Mesendoderm (in vitro differentiated cells): ENCODE results near the gene NCR2.

Source experiments
- DNase-seq: peaks from one replicate; pipeline ENCODE4 v3.0.0; 2013
- H2AK5ac ChIP-seq: 2 replicates; pipeline ENCODE4 v1.6.1; 2013; ENCODE audit warnings: low read length, inconsistent platforms
- H2BK120ac ChIP-seq: 2 replicates; pipeline ENCODE4 v1.6.1; 2013; ENCODE audit warnings: low read depth, mild to moderate bottlenecking, low read length, moderate library complexity, mixed read lengths
- H2BK15ac ChIP-seq: replicated peaks from 2 replicates; pipeline ENCODE4 v1.6.1; 2013; ENCODE audit warnings: low read depth, mild to moderate bottlenecking, moderate library complexity
- H2BK5ac ChIP-seq: 2 replicates; pipeline ENCODE4 v1.6.1; 2013; ENCODE audit warnings: low read length, inconsistent platforms
- H3K18ac ChIP-seq: 2 replicates; pipeline ENCODE4 v1.6.1; 2013; ENCODE audit warnings: mild to moderate bottlenecking, low read length, mixed read lengths
- H3K23ac ChIP-seq: one replicate; pipeline ENCODE4 v1.6.1; 2013; ENCODE audit warnings: low read length
- H3K27ac ChIP-seq: 2 replicates; pipeline ENCODE4 v1.5.1; 2013; ENCODE audit warnings: low read depth, mild to moderate bottlenecking, inconsistent platforms, low read length, moderate library complexity
- H3K27me3 ChIP-seq: 2 replicates; pipeline ENCODE4 v1.6.1; 2013; ENCODE audit warnings: low read length, control low read depth, mild to moderate bottlenecking, inconsistent platforms; ENCODE audit not compliant: insufficient read depth, poor library complexity
- H3K36me3 ChIP-seq: 2 replicates; pipeline ENCODE4 v1.6.1; 2013; ENCODE audit warnings: low read length, inconsistent platforms; ENCODE audit not compliant: control insufficient read depth, insufficient read depth
- H3K4ac ChIP-seq: one replicate; pipeline ENCODE4 v1.6.1; 2013; ENCODE audit warnings: low read depth, mild to moderate bottlenecking, low read length, moderate library complexity
- H3K4me1 ChIP-seq: 2 replicates; pipeline ENCODE4 v1.6.1; 2013; ENCODE audit warnings: low read depth, low read length, inconsistent platforms; ENCODE audit not compliant: control insufficient read depth
- H3K4me2 ChIP-seq: 2 replicates; pipeline ENCODE4 v1.6.1; 2013; ENCODE audit warnings: low read length
- H3K4me3 ChIP-seq: 2 replicates; pipeline ENCODE4 v1.5.1; 2013; ENCODE audit warnings: mild to moderate bottlenecking, low read length
- H3K56ac ChIP-seq: one replicate; pipeline ENCODE4 v1.6.1; 2013; ENCODE audit warnings: low read length
- H3K79me1 ChIP-seq: 2 replicates; pipeline ENCODE4 v1.6.1; 2013; ENCODE audit warnings: low read length, inconsistent platforms
- H3K79me2 ChIP-seq: 2 replicates; pipeline ENCODE4 v1.6.1; 2013; ENCODE audit warnings: mild to moderate bottlenecking, low read length; ENCODE audit not compliant: control insufficient read depth, insufficient read depth
- H3K9ac ChIP-seq: 2 replicates; pipeline ENCODE4 v1.6.1; 2013; ENCODE audit warnings: low read length, inconsistent platforms
- H4K5ac ChIP-seq: one replicate; pipeline ENCODE4 v1.6.1; 2013; ENCODE audit warnings: low read length
- H4K8ac ChIP-seq: one replicate; pipeline ENCODE4 v1.6.1; 2013; ENCODE audit warnings: low read depth, mild to moderate bottlenecking, control low read depth, low read length, moderate library complexity
- WGBS: extraction: QIAGEN DNeasy Blood & Tissue Kit; methylation state at CpG from one replicate; pipeline ENCODE4 v1.1.7; 2013; ENCODE audit warnings: low lambda C conversion rate, missing lambda C conversion rate; ENCODE audit not compliant: insufficient coverage; ENCODE audit errors: extremely low coverage; 5-methylcytosine and 5-hydroxymethylcytosine counted together

The NCR2 gene

GRCh38 chr6:41346441-41346840, 11.0 kb downstream of the NCR2 start:
- no CpG with 5 or more reads among the region's 4 CpGs for WGBS
- Histone ChIP-seq H3K23ac (no peak overlapping the region), H3K9ac (no peak overlapping the region), H3K79me2 (no peaks in the 10 kb centered on the region), H3K18ac (no peak overlapping the region), H3K4ac (no peak overlapping the region), H3K27ac (no peak overlapping the region), H3K56ac (no peak overlapping the region), H4K5ac (no peak overlapping the region), H3K79me1 (no peaks in the 10 kb centered on the region), H2BK15ac (no peak overlapping the region), H4K8ac (no peak overlapping the region), H2AK5ac (no peak overlapping the region), H3K27me3 (no peaks in the 10 kb centered on the region), H3K4me3 (no peak overlapping the region), H2BK120ac (no peak overlapping the region), H3K4me1 (no peaks in the 10 kb centered on the region), H2BK5ac (no peak overlapping the region), H3K36me3 (no peaks in the 10 kb centered on the region), H3K4me2 (no peak overlapping the region)
- DNase-seq, result no peak

DNA sequence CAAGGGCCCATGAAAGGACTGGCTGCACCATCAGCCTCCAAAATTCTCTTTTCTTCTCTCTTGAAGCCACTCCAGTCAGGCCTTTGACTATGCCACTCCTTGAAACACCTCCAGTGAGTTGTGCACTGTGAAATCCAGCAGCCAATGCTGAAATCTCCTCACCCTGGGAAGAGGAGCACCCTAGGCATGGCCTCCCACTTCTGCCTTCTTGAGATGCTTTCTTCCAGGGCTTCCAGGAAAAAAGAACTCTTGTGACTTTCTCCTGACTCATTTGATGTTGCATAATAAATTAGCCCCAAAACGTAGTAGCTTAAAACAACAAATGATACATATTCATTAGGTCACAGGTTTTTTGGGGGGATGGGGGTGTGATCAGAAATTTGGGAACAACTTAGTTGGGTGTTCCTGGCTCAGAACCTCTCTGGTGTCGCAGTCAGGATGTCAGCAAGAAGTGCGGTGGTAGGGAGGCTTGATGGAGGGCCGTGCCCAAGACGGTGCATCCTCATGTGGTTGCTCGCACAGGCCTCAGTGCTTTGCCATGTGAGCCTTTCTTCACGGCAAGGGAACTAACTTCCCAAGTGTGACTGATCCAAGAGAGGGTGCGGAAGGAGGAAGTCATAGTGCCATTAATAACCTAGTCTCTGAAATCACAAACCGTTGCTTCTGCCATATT, 12.1 kb downstream of the NCR2 start:
- Histone ChIP-seq H3K27ac (no peak overlapping the region), H2BK15ac (no peak overlapping the region), H3K23ac (no peak overlapping the region), H3K4me2 (no peak overlapping the region), H3K79me1 (no peaks in the 10 kb centered on the region), H2BK5ac (no peak overlapping the region), H4K5ac (no peak overlapping the region), H3K4ac (no peak overlapping the region), H3K18ac (no peak overlapping the region), H3K56ac (no peak overlapping the region), H3K9ac (no peak overlapping the region), H4K8ac (no peak overlapping the region), H3K36me3 (no peaks in the 10 kb centered on the region), H3K4me3 (no peak overlapping the region), H2AK5ac (no peak overlapping the region), H2BK120ac (no peak overlapping the region), H3K4me1 (no peaks in the 10 kb centered on the region), H3K27me3 (no peaks in the 10 kb centered on the region), H3K79me2 (no peaks in the 10 kb centered on the region)
- WGBS, result no CpG with 5 or more reads among the region's 9 CpGs
- no peak for DNase-seq

GRCh38 chr6:41348934-41349333, 13.5 kb downstream of the NCR2 start:
- no peak overlapping the region for H3K27ac ChIP-seq
- no peaks in the 10 kb centered on the region for H3K4me1 ChIP-seq
- no peak overlapping the region for H2BK120ac ChIP-seq
- H3K79me1 ChIP-seq, result no peaks in the 10 kb centered on the region
- no peak overlapping the region for H3K9ac ChIP-seq
- no peaks in the 10 kb centered on the region for H3K79me2 ChIP-seq
- H3K18ac ChIP-seq, result no peak overlapping the region
- no peak overlapping the region for H3K56ac ChIP-seq
- no peaks in the 10 kb centered on the region for H3K36me3 ChIP-seq
- DNase-seq, result no peak
- H2BK15ac ChIP-seq, result no peak overlapping the region
- H2AK5ac ChIP-seq, result no peak overlapping the region
- no peak overlapping the region for H3K4me3 ChIP-seq
- no peak overlapping the region for H3K4me2 ChIP-seq
- no peaks in the 10 kb centered on the region for H3K27me3 ChIP-seq
- WGBS, result no CpG with 5 or more reads among the region's 2 CpGs
- no peak overlapping the region for H3K4ac ChIP-seq
- H4K8ac ChIP-seq, result no peak overlapping the region
- no peak overlapping the region for H3K23ac ChIP-seq
- no peak overlapping the region for H2BK5ac ChIP-seq
- no peak overlapping the region for H4K5ac ChIP-seq

DNA sequence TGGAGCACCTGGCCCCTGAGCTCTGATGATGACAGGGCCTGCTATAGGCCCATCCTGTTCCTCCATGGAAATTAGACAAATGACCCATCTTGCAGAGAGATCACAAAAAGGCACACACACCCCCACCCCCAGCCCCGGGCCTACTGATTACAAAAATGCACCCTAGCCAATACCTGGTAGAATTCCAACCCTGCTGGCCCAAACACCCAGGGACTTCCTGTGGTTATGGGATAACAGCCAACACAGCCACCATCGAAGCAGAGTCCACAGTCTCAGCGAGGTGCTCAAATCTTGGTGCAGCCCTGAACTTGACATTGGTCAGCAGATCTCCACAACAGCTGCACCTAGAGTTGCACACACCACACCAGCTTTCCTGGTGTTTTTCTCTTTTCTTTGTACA, 17.0 kb downstream of the NCR2 start:
- Histone ChIP-seq H3K36me3 (no peaks in the 10 kb centered on the region), H3K23ac (no peak overlapping the region), H3K27ac (no peak overlapping the region), H2BK5ac (no peak overlapping the region), H2BK120ac (no peak overlapping the region), H3K18ac (no peak overlapping the region), H4K8ac (no peak overlapping the region), H3K4me2 (no peak overlapping the region), H3K9ac (no peak overlapping the region), H3K79me2 (no peaks in the 10 kb centered on the region), H3K56ac (no peak overlapping the region), H3K4ac (no peak overlapping the region), H3K4me3 (no peak overlapping the region), H2BK15ac (no peak overlapping the region), H4K5ac (no peak overlapping the region), H3K79me1 (no peaks in the 10 kb centered on the region), H3K4me1 (no peaks in the 10 kb centered on the region), H3K27me3 (no peaks in the 10 kb centered on the region), H2AK5ac (no peak overlapping the region)
- no CpG with 5 or more reads among the region's 3 CpGs for WGBS
- no peak for DNase-seq

- H3K4me2 ChIP-seq, result no peak overlapping the region
- no peak overlapping the region for H3K4me3 ChIP-seq
- no peak overlapping the region for H3K56ac ChIP-seq
- no peak overlapping the region for H3K23ac ChIP-seq
- H3K79me1 ChIP-seq, result no peaks in the 10 kb centered on the region
- no peak for DNase-seq
- no CpG with 5 or more reads among the region's 3 CpGs for WGBS
- H3K27ac ChIP-seq, result no peak overlapping the region
- H2BK15ac ChIP-seq, result no peak overlapping the region
- no peaks in the 10 kb centered on the region for H3K4me1 ChIP-seq
- no peak overlapping the region for H3K9ac ChIP-seq
- H3K36me3 ChIP-seq, result no peaks in the 10 kb centered on the region
- no peak overlapping the region for H2AK5ac ChIP-seq
- H3K4ac ChIP-seq, result no peak overlapping the region
- no peak overlapping the region for H4K5ac ChIP-seq
- H4K8ac ChIP-seq, result no peak overlapping the region
- H2BK5ac ChIP-seq, result no peak overlapping the region
- H2BK120ac ChIP-seq, result no peak overlapping the region
- H3K27me3 ChIP-seq, result no peaks in the 10 kb centered on the region
- no peaks in the 10 kb centered on the region for H3K79me2 ChIP-seq
- H3K18ac ChIP-seq, result no peak overlapping the region
Measured at GRCh38 chr6:41352907-41353306, 17.5 kb downstream of the NCR2 start.

DNA sequence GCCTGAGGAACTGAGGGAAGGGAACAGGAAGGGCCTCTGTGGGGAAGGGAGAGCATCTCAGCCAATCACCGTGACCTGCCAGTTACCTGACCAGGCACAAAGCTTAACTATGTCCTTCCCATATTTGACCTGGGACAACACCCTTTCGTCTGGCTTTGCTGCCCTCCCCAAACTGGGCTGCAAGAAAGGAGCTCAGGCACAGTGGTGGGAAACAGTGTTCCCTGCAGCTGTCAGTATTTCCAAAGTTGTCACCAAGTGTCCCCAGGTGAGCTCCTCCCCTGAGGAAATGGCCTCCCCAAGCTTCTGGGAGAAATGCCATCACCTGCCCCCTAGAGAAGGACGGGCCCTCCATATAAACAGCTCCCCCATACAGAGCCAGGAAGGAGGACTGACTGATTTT, 17.9 kb downstream of the NCR2 start:
- H2BK15ac ChIP-seq, result no peak overlapping the region
- H2AK5ac ChIP-seq, result no peak overlapping the region
- H3K4ac ChIP-seq, result no peak overlapping the region
- H4K5ac ChIP-seq, result no peak overlapping the region
- H3K4me3 ChIP-seq, result no peak overlapping the region
- no peaks in the 10 kb centered on the region for H3K79me1 ChIP-seq
- H3K23ac ChIP-seq, result no peak overlapping the region
- no peak overlapping the region for H3K27ac ChIP-seq
- no peak for DNase-seq
- H3K79me2 ChIP-seq, result no peaks in the 10 kb centered on the region
- H3K27me3 ChIP-seq, result no peaks in the 10 kb centered on the region
- no peaks in the 10 kb centered on the region for H3K36me3 ChIP-seq
- no peak overlapping the region for H3K4me2 ChIP-seq
- H4K8ac ChIP-seq, result no peak overlapping the region
- H3K56ac ChIP-seq, result no peak overlapping the region
- no peak overlapping the region for H2BK5ac ChIP-seq
- no peak overlapping the region for H2BK120ac ChIP-seq
- WGBS, result no CpG with 5 or more reads among the region's 3 CpGs
- H3K18ac ChIP-seq, result no peak overlapping the region
- H3K9ac ChIP-seq, result no peak overlapping the region
- H3K4me1 ChIP-seq, result no peaks in the 10 kb centered on the region
